Body of pancreas (tissue), 4 donors: ENCODE data around the gene CARD6.

Source experiments
- POLR2A ChIP-seq, 3 donors: fragments of 450-650 bp; IDR thresholded peaks; one replicate each; pipeline ENCODE4 v1.6.1; 2016; ENCODE audit warnings: antibody characterized with exemption in 3 of 3, mild to moderate bottlenecking in 2 of 3
- TF ChIP-seq, protein P1 (sequence below), 7 experiments: fragments of 450-650 bp in 4 of 7; fragments of 200-600 bp in 3 of 7; sonication (generic) in 3 of 7; IDR thresholded peaks; one replicate each; pipeline ENCODE4 v1.5.1; 2016 to 2019; ENCODE audit warnings: antibody characterized with exemption in 7 of 7

GRCh38 chr5:40799258-40799657, 41.9 kb upstream of the CARD6 start:
- TF ChIP-seq, protein P1, sequence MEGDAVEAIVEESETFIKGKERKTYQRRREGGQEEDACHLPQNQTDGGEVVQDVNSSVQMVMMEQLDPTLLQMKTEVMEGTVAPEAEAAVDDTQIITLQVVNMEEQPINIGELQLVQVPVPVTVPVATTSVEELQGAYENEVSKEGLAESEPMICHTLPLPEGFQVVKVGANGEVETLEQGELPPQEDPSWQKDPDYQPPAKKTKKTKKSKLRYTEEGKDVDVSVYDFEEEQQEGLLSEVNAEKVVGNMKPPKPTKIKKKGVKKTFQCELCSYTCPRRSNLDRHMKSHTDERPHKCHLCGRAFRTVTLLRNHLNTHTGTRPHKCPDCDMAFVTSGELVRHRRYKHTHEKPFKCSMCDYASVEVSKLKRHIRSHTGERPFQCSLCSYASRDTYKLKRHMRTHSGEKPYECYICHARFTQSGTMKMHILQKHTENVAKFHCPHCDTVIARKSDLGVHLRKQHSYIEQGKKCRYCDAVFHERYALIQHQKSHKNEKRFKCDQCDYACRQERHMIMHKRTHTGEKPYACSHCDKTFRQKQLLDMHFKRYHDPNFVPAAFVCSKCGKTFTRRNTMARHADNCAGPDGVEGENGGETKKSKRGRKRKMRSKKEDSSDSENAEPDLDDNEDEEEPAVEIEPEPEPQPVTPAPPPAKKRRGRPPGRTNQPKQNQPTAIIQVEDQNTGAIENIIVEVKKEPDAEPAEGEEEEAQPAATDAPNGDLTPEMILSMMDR (IDR thresholded peaks at IDR 0.05): no peak
- TF ChIP-seq POLR2A (IDR thresholded peaks at IDR 0.05): no peak
